GM20431 (cell line): ENCODE results near the gene CAMTA1.

Experiments
- in situ Hi-C: fragments of 300-500 bp; cut with MseI, MboI; formaldehyde crosslinking; loops from one replicate; pipeline ENCODE4 v1.15.0; 2020; ENCODE audit warnings: low sequenced_read_pairs; ENCODE audit not compliant: unreplicated experiment

CAMTA1 gene

DNA sequence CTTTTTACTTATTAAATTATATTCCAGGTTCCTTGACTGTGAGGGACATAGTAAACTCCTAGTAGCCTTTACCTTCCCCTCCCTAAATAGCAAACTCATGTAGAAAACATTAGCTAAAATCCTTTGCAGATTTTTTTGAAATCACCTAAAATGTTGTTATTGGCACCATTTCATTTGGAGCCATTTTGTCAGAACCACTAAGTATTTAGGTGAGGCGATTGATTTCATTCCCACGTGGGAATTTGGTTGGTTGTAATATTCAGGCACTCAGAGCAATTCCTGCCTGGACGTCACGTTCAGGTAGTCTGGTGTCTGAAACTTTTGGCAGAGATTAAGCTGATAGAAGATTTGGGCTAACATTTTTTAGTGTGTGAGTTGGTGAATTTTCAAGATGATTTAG is 84.3 kb downstream of the CAMTA1 start:
- in situ Hi-C loops: no loop called here

DNA sequence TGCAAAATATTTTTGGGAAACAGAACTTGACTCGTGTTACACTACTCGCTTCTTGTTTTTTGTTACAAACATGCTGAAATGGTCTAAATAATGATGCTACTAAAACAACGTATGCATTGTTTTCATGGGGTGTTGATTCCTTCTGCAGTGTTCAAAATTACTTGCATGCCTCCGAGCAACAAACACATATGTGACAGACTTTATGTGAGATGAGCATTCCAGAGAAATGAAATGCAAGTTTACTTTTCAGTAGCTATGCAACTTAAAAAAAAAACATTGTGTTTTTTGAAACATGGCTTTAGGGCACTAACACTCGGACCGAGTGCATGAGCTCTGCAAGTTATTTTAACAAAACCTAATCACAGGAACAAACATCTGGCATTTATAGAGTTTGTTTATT is 84.8 kb downstream of the CAMTA1 start:
- in situ Hi-C loops: no loop called here

DNA sequence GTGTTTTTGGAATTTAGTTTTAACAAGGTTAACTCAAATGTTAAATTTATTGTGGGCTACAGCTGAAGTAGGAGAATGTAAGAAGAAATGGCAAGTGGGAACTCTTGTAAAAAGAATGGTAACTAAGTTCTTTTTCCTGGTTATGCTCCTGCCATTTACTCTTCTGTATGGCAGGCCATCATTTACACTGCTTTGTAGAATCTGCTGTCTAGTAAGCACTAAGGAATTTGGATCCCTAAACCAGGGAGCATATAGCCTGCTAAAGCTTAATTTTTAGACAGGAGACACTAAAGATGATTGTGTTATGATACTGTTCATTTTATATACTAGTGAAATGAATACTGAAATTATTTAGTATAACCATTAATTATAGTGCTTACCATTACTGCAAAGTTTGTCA is 85.3 kb downstream of the CAMTA1 start:
- in situ Hi-C loops: no loop called here

DNA sequence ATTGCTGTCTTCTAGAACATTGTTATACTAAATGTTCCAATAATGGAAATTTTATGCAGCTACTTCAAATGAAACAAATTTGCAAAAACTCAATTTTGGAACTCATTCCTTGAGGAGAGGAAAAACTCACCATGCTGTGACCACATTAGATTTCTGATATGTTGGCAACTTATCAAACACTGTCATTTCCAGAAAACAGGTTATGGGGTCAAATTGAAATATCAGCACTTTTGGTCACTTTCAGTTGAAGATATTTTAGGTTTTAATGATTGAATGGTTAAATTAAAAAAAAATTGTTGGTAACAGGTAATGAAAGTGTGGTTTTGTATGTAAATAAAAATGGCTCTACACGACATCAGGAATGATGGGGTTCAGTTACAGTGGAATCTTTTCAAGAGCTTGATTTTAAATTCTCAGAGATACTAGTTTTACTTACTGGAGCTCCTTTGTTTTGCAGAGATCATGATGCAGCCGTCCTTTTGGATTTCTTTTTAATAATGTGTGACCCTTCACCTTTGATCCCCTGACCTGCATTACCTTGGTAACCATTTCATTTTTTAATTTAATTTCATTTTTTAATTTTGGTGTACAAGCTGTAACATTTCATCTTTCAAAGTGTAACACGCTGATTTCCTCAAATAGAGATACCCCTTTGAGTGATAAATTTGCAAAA is 86.2 kb downstream of the CAMTA1 start:
- in situ Hi-C loops: no loop called here

DNA sequence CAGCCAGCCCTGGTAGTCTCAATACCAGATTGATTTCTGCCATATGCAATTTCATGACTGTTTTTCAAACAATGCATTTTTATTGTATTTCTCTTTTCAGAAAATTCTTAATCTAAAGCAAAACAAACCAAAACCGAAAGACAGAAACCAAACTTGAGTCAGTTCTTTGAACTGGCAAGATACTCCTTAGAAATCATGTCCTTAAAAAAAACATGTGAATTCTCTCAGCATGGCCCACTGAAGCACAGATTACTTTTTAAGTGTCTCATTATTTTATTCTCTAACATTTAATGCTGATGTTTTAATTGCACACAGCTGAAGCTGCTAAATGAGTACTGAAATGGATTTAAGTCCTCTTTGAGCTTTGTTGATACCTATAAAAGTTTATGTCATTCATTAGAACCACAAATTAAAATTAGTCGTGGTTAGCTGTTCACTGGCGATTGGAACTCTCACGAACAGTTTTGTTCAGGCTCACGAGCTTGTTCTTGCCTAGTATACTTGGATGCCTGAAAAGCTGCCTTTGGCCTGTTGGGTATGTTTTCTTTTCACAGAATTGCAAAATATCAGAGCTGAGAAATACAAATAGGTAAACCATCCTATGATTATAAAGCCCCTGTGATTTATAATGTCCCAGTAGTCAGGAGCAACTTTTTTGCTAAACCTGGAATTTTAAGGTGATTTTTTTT is 87.5 kb downstream of the CAMTA1 start:
- in situ Hi-C loops: no loop called here

GRCh38 chr1:6873298-6874015 is 88.2 kb downstream of the CAMTA1 start:
- in situ Hi-C loops: no loop called here

GRCh38 chr1:6874298-6874697 is 89.0 kb downstream of the CAMTA1 start:
- in situ Hi-C loops: no loop called here

DNA sequence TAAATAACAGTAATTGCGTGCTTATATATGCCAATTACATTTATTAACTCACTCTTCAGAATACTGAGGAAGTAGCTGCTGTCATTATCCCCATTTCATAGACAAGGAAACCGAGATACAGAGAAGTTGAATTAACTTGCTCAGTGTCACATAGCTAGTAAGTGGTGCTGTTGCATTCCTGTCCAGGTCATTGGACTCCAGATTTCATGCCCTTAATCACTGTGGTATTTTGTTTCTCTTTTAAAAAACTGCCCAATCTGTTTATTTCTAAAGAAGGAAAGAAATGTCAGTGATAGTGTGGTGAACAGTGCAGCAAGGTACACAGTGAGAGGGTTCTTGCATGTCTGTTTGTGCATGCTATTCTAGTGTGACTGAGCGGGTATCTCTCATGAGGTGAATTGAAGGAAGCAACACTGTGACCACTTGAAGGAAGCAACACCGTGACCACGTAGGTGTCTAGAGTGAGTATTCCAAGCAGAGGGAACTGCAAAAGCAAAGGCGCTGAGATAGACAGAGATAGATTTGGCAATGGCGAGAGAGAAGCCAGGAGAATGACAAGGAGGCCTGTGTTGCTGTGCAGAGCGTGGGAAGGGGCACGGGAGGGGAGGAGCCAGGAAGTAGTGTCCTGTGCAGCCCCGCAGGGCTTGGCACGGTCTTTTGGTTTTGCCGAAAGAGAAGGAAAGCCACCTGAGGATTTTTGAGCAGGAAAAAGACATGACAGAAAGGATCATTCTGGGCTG is 95.9 kb downstream of the CAMTA1 start:
- in situ Hi-C loops: no loop called here

DNA sequence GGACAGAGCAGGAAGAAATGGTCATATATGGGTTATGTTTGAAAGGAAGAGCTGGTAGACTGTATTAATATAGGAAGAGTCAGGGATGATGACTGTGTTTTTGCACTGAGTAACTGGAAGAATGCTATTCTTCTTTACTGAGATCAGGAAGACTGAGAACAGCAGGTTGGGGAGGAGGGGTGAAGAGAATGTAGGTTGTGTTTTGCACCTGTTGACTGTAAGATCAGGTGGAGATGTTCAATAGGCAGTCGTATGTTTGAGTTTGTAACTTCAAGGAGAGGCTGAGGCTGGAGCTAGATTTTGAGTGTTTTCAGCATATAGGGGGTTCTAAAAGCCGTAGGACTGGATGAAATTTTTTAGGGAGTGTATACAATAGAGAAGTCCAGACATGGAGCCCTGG is 97.2 kb downstream of the CAMTA1 start:
- in situ Hi-C loops: no loop called here

DNA sequence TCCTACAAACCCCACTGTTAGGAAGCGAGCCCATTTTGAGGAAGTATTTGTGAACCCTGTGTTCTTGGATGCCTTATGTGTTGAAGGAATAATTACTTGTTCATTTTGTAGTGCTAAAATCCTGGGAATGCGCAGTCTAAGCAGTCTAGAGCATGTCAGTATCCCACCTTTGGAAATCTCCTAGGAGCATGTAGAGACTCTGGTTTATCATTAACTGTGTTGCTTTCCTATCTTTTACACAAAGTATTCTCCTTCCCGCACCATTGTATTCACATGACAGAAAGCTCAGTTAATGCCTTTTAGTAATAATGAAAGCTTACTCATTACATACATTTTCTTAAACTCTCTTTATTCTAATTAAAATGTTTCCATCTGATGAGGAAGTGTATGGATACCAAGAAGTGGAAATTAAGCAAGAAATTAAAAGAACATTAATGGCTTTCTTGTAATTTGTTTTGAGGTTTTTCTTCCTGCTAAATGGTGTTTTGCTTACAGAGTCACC is 99.4 kb downstream of the CAMTA1 start:
- in situ Hi-C loops: no loop called here

- in situ Hi-C loops: no loop called here
These were observed 100.2 kb downstream of the CAMTA1 start for GRCh38 chr1:6885426-6885825.

GRCh38 chr1:6886523-6886922 is 101.3 kb downstream of the CAMTA1 start:
- in situ Hi-C loops: no loop called here

DNA sequence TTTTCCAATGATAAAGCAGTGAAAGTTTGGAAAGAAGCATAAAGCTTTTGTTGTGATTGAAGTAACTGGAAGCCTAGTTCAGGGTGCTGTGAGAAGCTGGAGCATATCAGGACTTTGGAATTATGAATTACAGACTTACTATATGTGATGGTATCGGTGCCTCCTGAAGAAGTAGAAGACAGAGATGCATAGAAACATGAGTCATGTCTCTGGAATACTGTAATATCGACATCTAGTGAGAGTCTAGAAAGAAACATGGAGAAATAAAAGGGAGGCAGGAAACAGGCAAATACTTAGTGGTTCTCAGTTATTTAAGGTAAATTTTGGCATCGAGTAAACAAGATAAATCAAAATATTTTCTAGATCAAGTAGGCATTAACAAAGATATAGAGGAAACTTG is 103.0 kb downstream of the CAMTA1 start:
- in situ Hi-C loops: no loop called here

GRCh38 chr1:6888870-6889269 is 103.6 kb downstream of the CAMTA1 start:
- in situ Hi-C loops: no loop called here

GRCh38 chr1:6889875-6890480 is 104.7 kb downstream of the CAMTA1 start:
- in situ Hi-C loops: no loop called here

DNA sequence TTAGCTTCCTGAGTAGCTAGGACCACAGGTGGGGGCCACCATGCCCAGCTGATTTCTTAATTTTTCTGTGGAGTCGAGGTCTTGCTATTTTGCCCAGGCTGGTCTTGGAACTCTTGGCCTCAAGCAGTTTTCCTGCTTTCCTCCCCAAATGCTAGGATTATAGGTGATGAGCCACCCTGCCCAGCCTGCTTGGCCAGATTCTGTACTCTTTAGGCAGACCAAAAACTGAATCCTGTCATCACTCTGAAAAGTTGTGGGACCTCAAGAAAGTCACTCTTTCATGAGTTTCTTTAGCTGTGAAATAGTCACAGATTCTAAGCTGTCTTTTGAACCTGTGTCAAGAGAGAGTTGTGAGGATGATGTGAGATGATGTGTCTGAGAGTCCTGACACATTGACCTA is 105.4 kb downstream of the CAMTA1 start:
- in situ Hi-C loops: no loop called here

DNA sequence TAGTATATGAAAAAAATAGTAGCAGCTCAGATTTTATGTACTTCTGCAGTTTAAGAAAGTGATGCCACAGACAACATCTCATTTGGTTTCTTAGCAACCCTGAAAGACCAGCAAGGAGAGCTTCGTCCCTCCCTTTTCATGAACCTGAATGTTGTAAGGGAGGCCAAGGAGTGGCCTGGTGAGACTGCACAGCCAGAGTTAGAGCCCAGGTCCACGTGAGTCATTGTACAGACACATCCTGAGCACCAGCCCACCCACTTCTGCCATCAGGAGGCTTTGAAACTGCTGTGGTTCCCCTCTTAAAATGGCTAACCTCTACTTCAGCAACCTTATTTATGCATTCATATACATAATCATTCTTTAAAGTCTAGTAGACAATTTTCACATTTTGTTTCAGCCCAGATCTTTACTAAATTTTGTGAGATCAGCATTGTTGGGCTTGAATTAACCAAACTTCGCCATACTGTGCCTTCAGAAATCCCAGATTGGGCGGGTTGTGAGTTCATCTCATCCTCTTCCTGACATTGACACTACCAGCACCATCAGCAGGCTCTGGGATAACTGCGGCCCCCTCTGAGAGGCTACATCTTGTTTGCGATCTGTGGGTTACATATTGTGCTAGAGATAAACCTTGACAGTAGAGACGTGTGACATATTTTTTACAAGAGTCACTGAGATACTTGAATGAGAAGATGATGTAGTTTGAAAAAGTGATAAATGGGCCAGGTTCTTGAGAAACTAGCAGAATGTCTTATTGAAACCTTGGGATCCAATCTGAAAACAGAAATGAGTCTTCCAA is 106.7 kb downstream of the CAMTA1 start:
- in situ Hi-C loops: no loop called here

DNA sequence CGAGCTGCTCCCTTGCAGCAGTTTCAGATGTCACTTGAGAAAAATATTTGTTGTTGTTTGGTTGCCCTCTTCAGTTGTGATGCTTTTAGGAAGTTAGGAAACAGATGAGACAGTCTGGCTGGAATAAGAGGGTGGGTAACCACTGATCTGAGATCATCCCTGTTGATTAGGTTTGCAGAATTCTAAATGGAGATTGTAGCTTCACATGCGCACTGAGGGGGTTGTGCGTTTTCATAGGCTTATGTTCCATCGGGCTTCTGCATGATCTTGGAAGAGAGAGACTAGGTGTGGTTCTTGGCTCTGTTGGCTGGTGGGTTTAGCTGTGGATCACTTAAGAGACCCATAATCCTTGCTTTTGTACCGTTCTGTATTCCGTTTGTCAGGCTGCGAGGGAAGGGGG is 108.1 kb downstream of the CAMTA1 start:
- in situ Hi-C loops: no loop called here

DNA sequence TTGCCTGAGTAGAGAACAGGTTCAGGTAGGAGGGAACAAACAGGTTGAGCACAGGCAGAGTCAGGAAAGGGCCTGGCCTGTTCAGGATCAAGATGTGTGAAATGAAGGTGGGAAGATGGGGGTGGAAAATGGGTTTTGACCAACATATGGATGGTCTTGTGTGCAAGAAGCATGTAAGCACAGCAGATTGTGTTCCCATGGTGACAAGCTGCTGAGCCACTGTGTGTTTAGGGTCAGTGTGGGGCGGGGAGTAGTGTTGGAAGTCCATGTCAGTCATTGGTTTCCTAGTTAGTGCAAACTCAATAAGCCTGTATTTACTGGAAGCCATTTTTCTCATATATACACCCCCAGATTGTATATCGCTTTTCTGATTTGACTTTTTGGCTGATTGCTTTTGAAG is 111.9 kb downstream of the CAMTA1 start:
- in situ Hi-C loops: no loop called here
